VCaP (cell line): ENCODE data around the gene SPTBN5.

ENCODE experiments used
- H3K27ac ChIP-seq: fragments of 450-650 bp; 2 replicates; pipeline ENCODE4 v1.5.1; 2017
- TF ChIP-seq, protein P1 (sequence below): fragments of 450-650 bp; conservative IDR thresholded peaks from 2 replicates; pipeline ENCODE4 v1.5.1; 2017; ENCODE audit warnings: mild to moderate bottlenecking, moderate library complexity

SPTBN5 gene

DNA sequence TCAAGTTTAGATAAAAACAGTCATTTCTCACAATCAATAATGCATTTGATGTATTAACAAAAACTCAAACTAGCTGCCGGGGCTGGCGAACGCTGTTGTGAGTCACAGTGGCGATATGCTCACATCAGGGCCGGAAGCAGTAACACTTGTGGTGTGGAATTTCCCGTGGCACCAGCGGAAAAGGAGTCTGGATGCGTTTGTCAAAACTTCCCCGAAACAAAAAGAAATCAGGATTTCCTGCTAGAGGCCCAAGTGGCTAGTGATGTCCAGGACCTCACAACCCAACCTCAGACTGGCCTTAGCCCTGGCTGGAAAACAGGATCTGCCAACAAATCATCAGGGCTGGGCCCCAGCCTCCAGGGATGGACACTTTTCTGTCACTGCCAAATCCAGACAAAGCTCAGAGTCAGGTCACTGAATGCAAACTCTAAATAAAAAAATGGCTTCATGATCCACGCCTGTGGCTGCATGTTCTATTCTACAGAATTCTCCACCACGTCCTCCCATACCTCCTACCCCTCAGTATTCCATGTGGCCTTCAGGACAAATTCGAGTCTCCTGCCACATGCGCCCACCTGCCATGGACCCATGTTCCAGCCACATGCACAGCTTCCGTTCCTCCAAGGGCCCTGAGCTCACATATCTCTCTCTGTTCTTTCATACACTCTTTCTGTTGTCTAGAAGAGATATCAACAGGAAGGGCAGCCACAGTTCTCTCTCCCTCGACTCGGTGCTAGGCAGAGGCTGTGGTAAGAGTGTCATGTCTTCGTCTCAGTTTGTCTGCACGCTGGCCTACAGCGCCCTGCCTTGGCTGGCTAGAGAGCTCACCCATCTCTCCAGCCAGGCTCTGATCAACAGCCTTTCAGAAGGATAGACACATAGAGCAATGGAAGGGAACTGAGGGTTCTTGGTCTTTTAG, 43.1 kb upstream of the SPTBN5 start:
- TF ChIP-seq, protein P1, sequence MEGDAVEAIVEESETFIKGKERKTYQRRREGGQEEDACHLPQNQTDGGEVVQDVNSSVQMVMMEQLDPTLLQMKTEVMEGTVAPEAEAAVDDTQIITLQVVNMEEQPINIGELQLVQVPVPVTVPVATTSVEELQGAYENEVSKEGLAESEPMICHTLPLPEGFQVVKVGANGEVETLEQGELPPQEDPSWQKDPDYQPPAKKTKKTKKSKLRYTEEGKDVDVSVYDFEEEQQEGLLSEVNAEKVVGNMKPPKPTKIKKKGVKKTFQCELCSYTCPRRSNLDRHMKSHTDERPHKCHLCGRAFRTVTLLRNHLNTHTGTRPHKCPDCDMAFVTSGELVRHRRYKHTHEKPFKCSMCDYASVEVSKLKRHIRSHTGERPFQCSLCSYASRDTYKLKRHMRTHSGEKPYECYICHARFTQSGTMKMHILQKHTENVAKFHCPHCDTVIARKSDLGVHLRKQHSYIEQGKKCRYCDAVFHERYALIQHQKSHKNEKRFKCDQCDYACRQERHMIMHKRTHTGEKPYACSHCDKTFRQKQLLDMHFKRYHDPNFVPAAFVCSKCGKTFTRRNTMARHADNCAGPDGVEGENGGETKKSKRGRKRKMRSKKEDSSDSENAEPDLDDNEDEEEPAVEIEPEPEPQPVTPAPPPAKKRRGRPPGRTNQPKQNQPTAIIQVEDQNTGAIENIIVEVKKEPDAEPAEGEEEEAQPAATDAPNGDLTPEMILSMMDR, result no peak
- no peak overlapping the region for H3K27ac ChIP-seq

DNA sequence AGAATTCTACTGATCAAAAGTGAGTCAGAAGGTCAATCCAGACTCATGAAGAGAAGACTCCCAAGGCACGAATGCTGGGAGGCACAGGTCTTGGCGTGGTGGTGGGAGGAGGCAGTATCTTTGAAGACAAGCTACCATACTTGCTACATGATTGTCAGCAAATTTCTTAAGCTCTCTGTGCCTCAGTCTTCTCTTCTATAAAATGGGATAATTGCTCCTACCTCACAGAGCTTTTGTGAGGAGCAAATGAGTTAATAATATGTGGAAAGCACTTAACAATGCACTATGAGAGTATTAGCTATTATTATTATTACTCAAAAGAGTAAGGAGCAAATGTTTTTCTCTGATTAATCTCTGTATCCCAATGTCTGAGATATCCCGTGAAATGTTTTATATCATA, 42.3 kb upstream of the SPTBN5 start:
- no peak overlapping the region for H3K27ac ChIP-seq
- TF ChIP-seq, protein P1, result no peak

DNA sequence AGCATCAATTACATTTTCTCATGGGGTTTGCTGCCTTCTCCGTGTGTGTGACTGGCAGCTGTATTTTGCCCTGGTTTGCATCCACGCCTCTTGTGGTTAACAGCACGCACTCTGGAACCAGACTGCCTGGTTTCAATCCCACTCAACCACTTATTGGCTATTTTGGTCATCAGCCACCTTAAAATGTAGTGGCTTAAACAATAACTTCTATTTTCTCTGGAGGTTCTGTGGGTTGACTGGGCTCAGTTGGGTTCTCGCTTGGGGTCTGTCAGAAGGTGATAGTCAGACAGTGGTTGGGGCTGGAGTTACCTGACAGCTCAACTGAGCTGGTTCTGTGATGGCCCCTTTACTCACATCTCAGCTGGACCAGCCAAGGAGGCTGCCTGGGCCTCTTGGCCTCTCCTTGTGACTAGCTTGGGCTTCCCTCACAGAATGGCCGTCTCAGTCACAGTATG, 41.7 kb upstream of the SPTBN5 start:
- TF ChIP-seq, protein P1, result no peak
- H3K27ac ChIP-seq, result no peak overlapping the region

DNA sequence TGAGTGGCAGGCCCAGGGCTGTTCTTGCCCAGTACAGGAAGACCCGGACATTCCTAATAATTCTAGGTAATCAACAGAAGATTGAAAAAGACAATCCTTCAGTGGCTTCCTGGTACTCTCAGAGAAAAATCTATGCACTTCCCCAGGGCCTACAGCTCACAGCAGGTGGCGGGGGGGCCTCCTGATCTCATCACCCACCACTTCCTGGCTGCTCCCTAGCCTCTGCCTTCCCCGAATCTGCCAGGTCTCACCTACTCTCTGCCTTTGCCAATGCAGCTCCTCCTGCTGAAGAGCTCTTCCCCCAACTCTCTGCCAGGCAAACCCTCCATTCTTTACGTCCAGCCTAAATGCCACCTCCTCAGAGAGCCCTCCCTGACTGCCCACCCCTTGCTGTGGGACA, 41.0 kb upstream of the SPTBN5 start:
- H3K27ac ChIP-seq, result no peak overlapping the region
- TF ChIP-seq, protein P1, result no peak

DNA sequence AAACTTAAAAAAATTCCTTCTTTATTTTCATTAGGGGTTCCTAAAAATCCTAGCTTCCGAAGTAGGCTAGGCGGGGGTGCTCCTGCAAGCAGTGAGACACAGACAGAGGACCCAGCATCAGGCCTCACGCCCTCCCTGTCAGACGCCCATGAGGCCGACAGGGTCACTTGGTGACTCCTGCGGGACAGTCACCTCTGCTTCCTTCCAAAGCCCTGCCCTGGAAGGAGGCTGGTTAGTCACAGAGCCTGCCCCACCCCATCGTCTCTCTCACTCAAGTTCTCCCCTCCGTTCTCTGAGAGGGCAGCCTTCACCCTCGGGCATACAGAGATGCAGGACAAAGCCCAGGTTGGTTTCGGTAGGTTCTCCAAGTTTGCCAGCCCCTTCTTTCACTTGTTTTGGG, 39.9 kb upstream of the SPTBN5 start:
- TF ChIP-seq, protein P1, result no peak
- no peak overlapping the region for H3K27ac ChIP-seq

DNA sequence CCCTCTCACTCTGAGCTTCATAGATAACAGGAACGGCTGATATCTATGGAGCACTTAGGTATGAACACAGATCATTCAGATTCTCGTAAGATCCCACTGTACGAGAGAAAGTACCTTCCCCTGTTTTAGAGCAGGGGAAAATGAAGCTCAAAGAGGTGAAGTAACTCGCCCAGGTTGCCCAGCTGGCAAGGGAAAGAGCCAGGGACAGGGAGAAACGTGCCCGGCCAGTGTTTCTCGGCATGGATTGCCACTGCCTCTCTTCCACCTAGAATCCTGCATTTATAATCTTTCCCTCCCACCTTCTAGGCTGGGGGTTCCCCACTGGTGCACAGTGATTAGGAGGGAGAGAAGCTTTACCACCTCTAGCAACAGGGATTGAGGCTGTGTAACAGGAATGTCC, 39.5 kb upstream of the SPTBN5 start:
- TF ChIP-seq, protein P1, result no peak
- H3K27ac ChIP-seq, result no peak overlapping the region

DNA sequence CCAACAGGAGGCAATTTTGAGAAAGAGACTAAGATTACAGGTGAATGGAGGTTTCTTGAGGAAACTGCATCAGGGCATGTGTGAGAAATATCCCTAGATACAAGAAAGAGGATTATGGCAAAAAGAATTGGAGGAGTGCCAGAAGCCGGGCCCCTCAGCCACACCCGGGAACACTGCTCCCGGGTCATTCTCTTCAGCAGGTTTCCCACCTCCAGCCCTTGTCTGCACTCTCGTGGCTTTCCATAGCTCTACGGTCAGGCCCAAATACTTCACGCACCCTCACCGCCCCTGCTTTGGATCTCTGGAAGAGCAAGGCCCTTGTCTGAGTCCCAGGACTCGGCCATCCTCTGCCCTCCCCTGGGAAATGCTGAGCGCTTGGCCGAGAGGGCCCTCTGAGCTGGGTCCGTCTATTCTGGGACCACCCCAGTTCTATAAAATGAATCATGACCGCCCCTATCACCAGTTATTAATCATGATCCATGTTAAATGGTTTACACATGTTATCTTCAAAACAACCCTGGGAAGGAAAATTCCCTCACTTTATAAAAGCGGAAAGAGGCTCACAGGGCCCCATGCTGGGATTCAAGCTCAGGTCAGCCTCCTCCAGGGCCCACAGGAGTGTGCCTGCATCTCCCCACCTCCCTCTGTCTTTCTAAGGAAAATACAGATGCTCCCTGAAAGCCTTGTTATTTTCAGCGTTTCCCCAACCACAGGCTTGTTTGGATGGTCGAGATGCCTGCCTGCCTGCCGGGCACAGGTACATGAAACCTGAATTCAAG, 38.8 kb upstream of the SPTBN5 start:
- TF ChIP-seq, protein P1, result no peak
- H3K27ac ChIP-seq, result no peak overlapping the region
